Measurements from ENCODE around the gene POLDIP2. TPM values are rescaled to one million over a fixed set of nuclear protein-coding genes. Genes with fewer than 3 reads are reported as not detected.
A peak's percentile ranks its signal among the peaks of the same experiment; 100 is the strongest.

POLDIP2 gene
- total RNA-seq, 4 donors from 2014 or later = 62.7 to 86.0 (median 72.4) TPM

GRCh38 chr17:28402844-28403243 is 45.5 kb upstream of the POLDIP2 start:
- DNase-seq (ENCODE audit: low spot score) = no peak
- no peak for ATAC-seq (ENCODE audit: low FRiP score)
- TF ChIP-seq CTCF (IDR thresholded peaks at IDR 0.05) = no peak

GRCh38 chr17:28402224-28402630 is 44.9 kb upstream of the POLDIP2 start:
- DNase-seq (ENCODE audit: low spot score) (no peak), ATAC-seq (ENCODE audit: low FRiP score) (no peak)
- TF ChIP-seq CTCF (IDR thresholded peaks at IDR 0.05) = no peak

- ATAC-seq (ENCODE audit: low FRiP score) (no peak), DNase-seq (ENCODE audit: low spot score) (no peak)
- TF ChIP-seq CTCF (IDR thresholded peaks at IDR 0.05) = no peak
Observed at GRCh38 chr17:28399808-28400207, 42.5 kb upstream of the POLDIP2 start.

GRCh38 chr17:28398280-28398981 is 41.1 kb upstream of the POLDIP2 start:
- ATAC-seq (ENCODE audit: low FRiP score) = peak; percentile 10
- no peak for TF ChIP-seq CTCF (IDR thresholded peaks at IDR 0.05)
- DNase-seq (ENCODE audit: low spot score) = no peak

GRCh38 chr17:28397687-28398279 is 40.5 kb upstream of the POLDIP2 start:
- DNase-seq (ENCODE audit: low spot score) = no peak
- no peak for TF ChIP-seq CTCF (IDR thresholded peaks at IDR 0.05)
- no peak for ATAC-seq (ENCODE audit: low FRiP score)

- ATAC-seq (ENCODE audit: low FRiP score) (no peak), DNase-seq (ENCODE audit: low spot score) (no peak)
- TF ChIP-seq CTCF (IDR thresholded peaks at IDR 0.05) = no peak
Observed at GRCh38 chr17:28397275-28397674, 39.9 kb upstream of the POLDIP2 start.
